NCI-H2196 (cell line): ENCODE measurements around the gene LHFPL3.
A peak's percentile ranks its signal among the peaks of the same experiment; 100 is the strongest.

ENCODE experiments used
- DNase-seq: peaks from one replicate; lab custom pipeline; 2025; ENCODE audit not compliant: unreplicated experiment; lab: John Stamatoyannopoulos, UW

Gene LHFPL3

DNA sequence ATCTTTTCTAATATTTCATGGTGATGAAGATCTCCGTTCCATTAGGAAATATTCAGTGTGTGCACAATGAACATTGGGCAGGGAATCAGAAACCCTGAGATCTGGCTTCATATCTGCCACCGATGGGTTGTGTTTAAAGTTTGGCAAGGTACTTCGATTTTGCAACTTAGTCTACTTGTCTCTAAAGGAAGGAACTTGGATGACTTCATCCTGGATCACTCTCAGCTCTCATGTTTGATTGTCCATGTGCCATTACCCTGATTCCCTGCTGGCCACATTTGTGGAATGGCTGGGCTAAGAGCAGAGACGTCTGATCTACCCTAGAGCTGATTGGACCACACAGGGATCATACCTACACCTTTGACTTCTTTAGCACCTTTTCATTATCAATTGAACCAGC is 508.6 kb downstream of the LHFPL3 start:
- no peak for DNase-seq

DNA sequence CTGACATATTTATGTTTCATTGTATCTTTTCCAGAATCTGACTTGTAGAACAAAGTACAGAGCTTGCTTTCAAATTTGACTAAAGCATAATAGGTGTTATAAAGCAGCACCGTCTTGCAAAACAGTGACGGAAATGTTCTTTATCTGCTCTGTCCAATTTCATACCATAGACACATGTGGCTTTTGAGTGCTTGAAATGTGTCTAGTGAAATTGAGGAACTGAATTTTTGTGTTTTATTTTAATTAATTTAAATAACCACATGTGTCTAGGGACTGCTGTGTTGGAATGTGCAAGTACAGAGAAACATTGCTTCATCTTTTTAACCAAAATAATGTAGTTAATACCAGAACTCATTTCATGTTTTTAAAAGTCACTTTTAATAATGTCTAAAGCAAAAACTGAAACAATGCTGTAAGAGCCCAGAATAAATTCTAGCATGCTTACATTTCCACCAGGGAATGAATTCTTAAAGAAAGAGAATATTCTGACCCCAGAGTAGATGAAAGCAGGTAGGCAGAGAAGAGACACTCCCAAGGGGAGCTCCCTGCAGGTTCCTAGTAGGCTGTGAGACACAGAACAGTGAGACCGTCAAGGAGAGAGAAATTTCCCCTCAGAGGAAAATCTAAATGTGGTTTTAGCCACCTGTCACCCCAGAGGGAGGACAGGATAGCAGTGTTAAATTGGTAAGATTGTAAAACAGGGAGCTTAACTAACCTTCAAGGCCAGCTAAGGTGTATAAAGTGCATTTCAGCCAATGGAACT is 510.3 kb downstream of the LHFPL3 start:
- no peak for DNase-seq

DNA sequence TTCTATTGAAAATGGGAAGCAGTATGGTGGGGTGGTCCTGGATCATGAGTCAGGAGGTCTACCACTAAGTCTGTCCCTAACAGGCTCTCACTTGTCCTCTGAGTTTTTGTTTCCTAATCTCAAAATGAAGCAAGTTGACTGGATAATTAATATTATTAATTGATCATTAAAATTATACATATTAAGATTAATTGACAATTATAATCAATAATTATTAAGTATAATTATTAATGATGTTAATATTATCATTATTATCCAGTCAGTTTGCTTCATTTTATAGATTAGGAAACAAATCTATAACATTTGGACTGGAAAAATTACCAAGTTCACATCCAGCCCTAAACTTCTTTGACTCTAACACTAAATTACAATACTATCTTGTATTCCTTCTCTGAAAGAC is 511.4 kb downstream of the LHFPL3 start:
- DNase-seq: no peak

DNA sequence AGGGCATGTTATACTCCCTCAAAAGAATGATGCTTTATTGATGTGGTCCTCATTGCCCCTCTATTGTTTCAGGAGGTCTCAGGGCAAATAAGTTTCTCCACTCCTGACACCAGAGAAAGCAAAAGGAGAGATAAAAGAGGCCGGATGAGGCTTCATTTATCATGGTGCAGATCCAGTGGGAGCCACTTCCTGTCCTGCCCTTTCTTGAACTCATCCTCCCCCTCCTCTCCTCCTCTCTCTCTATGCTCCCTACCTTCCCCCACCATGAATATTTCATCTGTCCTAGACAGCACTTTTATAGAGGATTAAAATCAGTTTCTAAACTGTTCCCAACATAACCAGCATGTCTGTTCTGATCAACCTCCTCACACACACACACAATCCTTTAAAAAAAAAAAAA is 513.4 kb downstream of the LHFPL3 start:
- DNase-seq: no peak

DNA sequence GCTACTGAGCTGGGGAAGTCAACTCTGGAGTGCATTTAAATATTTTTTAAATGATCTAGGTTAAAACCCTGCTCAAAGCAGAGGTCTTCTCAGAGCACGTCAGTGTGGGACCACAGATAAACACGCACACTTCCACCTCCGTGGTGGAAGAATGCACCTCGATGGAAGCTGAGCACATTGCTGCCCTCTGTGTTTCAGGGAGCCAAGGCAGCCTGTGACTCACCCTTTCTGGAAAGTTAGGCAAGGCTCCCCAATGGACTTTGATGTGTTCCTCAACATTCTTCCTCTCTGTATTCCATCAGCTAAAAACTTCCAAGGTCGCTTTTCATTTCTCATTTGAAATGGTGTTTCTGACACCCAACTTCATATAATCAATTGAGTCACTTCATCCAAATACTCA is 514.8 kb downstream of the LHFPL3 start:
- no peak for DNase-seq

DNA sequence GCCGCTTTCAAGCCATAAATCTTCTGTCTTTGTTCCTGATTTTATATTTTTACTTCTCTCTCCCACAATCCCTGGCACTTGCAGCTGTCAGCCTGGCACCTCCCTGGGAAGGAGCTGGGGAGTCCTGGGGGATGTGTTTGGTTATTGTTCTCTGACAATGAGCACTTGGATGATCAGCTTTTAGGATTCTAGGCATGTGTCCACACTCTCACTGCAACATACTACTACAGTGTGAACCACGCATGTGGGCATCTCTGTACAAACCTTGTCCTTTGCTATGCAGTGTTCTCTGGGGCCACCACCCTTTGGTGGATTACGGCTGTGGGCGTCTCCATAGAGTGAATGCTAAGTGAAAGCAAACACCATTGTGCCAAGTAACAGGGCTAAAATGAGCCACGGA is 517.2 kb downstream of the LHFPL3 start:
- no peak for DNase-seq

DNA sequence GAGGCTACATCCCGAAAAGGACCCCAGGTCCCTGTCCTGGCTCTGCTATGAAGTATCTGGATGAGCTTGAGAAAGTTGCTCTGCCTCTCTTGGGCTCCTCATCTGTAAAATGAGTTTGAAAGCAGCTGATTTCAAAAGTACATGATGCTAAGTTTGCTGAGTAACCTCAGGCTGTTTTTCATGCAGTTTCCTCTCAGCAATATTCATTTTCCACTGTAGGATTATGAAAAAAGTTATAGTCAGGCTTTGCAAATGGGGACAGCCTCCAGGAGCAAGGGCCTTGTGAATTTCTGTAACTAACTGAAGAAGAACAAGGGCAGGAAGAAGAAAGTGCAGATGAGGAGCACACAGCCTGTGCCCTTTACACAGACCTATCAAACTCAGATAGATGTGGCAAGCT is 518.3 kb downstream of the LHFPL3 start:
- DNase-seq: no peak

DNA sequence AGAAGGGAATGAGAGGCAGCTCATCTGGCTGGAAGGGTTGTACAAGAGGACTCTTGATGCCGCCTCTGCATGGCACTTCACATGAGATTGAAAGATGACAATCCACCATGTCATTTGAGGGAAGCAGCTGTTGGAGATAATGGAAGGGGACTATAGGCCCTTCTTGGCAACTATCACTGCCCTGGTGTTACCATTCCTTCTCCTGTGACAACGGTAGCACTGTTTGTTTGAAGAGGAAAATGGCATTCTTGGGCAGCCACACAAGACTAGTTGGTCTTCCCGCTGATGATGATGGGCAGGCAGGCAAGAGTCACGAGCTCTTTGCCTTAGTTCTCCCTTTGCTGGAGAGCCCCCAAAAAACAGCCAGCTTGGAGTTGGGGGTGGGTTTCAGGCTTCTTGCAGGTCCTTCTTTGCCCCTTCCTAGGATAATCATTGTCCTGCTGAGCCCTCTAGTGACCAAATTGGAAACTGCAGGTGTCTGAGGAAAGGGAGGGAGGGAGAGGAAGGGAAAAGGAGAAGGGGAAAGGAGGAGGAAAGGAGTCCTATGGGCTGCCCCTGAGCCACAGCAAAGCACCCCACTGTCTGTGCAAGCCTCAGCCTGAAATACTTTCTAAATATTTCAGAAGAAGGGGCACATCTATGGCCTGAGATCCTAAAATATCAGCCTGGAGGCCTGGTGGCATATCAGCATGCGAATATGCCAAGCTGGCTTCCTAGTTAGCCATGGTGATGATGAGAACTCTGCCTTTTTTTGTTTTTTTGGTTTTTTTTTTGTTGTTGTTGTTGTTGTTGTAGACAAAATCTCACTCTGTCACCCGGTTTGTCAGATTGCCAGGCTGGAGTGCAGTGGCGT is 520.0 kb downstream of the LHFPL3 start:
- peak; percentile 73 for DNase-seq

DNA sequence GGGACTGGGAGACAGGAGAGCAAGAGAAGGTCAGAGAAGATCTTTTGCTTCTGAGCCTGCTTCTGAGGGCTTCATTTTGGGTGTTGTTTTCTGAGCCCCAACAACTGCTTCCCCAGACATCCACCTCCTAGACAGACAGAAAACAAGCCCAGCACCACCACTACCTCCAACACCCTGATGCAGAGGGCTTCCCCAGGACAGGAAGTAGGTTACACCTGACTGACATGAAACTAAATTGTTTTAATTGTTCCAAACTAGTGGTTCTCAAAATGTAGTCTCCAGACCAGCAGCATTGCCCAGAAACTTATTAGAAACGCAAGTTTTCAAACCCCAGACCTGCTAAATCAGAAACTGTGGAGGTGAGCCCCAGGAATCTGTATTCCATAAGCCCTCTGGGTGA is 522.0 kb downstream of the LHFPL3 start:
- no peak for DNase-seq

DNA sequence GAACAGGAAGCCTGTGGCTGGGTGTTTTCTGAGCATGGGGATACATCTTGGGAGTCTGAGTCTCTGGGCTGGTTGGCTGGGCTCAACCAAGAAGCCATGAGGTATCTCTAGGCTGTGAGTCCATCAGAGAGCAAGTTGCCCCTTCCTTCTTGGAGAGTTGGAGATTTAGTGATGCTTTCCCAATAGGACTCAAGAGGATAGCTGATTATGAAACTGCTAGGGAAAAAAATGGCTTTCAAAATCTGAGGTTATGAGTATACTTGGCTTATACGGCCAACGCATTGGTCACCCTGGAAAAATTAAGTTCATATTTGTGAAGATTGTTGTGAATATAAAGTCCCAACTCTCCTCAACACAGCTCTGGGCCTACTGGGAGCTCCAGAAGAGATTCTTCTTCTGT is 522.9 kb downstream of the LHFPL3 start:
- DNase-seq: no peak

DNA sequence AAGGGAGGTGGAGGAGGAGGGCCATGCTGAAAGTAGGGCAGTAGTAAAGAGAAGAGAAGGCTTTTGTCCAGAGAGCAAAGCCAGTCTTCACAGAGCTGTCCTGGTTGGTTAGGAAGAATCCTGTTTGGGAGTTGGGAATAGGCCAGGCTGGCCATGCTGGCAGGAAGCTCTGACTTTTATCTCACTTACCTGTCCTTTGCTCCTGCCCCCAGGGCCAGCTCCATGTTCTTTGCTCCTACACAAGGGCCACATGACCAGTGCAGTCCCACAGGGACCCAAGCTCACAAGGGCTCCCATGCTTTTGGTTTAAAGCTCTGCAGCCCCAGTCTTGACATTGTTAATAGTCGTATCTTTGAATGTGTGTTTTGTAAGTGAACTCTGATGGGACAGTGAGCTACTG is 524.0 kb downstream of the LHFPL3 start:
- DNase-seq: no peak

DNA sequence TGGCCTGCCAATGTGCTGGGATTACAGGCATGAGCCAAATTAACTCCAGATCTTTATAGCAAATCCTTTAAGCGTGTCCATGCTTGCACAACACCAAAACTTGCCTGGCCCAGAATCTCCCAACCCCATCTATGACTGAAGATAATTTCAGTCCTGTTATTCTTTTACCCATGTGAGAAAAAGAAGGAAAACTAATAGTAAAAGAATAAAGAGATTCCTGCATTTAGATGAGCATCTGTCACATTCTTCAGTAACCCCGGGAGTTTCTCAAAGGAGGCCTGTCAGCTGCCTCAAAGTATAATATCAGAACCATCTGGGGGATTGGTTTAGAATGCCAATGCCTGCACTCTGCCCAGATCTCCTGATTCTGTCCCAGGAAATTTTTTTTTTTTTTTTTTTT is 527.5 kb downstream of the LHFPL3 start:
- no peak for DNase-seq

DNA sequence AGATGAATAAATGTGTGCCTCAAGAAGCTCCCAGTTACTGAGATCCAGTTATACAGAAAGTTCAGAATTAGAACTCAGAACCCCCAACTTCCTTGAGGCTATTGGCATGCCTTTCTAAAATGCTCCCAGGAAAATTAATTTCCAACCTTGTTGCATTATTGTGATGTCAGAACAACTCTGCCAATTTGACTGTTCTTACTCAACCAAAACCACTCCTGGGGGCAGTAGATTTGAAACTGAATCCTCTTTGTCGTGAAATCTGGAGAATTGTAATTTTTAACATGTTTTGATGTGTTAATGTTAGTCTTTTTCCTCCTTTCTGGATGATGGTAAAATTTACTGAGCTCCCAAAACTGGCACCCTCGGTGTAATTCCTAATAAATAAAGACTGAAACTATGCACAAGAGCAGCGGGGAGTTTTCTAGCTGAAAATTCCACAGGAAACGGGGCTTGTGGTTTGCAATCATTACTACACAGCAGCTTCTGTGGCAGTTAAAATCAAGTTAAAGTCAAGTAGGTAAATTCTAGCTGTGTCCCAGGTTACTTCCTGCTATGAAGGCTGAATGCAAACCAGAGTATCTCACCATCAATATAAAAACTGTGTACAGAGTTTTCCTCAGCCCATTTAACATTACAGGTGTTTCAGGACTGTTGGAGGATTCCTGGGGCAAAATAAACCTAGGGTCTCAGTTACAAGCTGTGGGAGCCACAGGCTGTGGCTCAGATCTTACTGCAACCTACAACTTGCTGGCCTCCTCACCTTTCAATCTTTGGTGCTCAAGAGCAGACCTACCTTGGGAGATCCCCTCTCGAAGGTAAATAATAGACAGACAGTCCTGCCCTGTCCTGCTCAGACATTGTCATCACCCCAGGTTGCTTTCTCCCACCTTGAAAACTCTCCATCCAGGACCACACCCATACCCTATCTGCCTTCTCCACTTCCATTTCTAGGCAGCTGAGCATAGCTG is 529.3 kb downstream of the LHFPL3 start:
- DNase-seq: no peak

DNA sequence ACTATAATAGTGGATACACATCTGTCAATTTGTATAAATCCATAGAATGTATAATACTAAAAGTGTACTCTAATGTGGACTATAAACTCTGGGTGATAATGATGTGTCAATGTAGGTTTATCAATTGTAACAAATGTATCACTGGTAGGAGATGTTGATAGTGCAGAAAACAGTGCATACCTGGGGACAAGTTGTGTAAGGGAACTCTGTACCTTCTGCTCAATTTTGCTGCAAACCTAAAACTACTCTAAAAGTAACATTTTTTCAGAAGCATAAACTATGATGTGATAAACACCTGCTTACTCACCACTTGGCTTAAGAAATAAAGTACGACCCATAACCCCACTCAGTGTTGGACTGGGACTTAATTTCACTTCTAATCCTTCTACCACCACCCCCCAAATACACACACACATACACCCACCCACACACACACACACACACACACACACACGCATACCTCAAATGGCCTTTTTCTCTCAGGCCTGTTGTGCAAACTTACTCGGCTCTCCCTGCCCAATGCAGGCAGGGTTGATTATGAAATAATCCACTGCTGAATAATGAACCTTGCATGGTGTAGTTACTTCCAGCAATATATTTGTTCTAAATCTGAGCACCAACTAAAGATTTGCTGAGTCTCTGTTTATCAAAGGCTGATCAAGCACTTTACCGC is 531.5 kb downstream of the LHFPL3 start:
- no peak for DNase-seq

DNA sequence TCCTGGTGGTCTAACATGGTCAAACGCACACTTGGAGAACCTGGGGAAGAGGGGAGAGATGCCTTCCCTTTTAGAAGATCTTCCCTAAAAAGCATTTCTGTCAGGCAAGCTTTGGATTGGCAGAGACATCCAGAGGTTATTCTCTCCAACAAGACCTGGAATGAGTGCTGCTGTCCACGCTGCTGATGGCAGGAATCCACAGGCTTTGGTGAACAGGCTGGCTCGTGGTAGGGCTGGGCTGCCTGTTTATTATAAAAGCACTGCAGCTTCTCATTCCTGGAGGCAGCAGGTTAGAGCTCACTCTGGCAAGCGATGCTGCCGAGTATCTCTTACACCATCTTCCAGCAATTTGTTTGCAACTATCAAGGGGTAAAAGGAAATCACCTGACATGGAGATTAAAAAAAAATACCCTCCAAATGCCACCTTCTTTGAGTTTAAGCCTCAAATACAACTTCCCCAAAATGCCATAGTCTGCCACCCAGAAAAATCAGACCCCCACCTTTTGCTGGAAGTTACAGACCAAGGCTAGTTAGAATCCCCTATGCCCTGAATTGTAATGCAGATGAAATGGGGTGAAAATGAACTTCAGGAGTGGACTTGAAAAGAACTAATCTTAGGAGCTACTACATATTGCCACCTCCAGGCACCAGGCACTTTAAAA is 533.5 kb downstream of the LHFPL3 start:
- DNase-seq: no peak

DNA sequence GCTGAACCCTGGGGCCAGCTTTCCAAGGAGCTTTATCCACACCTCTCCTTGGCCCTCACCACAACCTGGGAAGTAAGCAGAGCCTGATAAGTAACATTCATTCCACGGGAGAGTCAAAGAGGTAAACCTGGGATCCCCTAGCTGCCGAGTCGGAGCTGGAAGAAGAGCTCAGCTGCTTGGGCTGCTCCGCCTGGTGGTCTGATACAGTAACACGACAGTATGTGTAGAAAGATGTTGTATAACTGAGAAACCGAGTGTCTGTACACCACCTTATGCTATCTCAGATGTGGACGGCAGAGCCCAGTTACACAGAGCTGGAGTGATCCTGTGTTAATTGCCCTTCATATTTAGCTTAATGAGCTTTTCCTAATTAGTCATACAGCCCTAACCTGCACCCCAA is 534.3 kb downstream of the LHFPL3 start:
- no peak for DNase-seq

DNA sequence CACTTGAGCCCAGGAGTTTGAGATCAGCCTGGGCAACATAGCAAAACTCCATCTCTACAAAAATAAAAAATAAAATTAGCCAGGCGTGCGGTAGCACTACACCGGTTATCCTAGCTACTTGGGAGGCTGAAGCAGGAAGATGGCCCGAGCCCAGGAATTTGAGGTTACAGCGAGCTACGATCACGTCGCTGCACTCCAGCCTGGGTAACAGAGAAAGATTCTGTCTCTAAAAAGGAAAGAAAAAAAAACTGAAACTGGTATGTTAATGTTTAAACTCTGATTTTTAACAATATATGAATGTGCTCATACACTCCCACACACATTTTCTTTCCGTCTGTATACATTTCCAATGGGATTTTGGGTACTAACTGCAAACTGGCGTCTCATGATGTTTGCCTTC is 545.0 kb downstream of the LHFPL3 start:
- DNase-seq: no peak

DNA sequence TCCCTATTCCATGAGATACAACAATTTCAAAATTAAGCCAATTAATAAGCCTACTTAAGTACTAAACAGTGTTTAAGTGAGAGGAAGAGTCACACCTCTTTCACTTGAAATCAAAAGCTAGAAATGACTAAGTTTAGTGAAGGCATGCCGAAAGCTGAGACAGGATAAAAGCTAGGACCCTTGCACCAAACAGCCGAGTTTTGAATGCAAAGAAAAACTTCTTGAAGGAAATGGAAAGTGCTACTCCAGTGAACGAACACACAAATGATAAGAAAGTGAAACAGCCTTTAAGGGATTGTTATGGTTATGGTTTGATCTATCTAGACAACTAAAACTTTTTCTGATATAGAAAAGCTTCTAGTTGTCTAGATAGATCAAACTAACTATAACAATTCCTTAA is 550.2 kb downstream of the LHFPL3 start:
- no peak for DNase-seq

DNA sequence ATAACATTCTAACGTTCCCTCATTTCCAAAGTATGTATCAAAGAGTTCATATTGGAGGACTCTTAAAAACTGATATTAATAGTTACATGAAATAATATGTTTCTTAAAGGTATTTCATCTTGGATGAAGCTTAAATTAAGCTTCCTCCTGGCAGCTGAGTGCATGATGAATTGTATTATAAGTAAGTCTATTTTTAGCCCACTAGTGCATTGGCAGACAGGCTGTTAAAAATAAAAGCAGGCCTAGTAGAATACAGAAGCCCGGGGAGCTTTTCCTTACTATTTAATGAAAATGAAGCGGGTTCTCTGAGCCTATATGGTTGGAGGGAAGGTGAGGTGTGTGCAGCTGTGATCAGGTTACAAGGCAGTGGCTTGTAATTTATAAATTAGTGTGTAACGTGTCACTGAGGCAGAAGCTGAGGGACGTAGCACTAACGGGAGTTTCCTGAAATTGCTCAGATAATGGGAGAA is 554.9 kb downstream of the LHFPL3 start:
- DNase-seq: no peak
